GM21786 (cell line): ENCODE measurements around the gene PI4KA.
"Not testable (repeated sequence)": the region's sequence is repeated elsewhere in the genome, so short reads cannot be mapped to it uniquely, and the experiment has no call there.

ENCODE experiments used
- ATAC-seq: cut with Tn5 transposase; IDR thresholded peaks from one replicate; pipeline ENCODE4 v1.9.1; 2021; ENCODE audit not compliant: unreplicated experiment

Gene PI4KA

GRCh38 chr22:20671409-20672081 is 187.1 kb downstream of the PI4KA start:
- ATAC-seq = no peak

DNA sequence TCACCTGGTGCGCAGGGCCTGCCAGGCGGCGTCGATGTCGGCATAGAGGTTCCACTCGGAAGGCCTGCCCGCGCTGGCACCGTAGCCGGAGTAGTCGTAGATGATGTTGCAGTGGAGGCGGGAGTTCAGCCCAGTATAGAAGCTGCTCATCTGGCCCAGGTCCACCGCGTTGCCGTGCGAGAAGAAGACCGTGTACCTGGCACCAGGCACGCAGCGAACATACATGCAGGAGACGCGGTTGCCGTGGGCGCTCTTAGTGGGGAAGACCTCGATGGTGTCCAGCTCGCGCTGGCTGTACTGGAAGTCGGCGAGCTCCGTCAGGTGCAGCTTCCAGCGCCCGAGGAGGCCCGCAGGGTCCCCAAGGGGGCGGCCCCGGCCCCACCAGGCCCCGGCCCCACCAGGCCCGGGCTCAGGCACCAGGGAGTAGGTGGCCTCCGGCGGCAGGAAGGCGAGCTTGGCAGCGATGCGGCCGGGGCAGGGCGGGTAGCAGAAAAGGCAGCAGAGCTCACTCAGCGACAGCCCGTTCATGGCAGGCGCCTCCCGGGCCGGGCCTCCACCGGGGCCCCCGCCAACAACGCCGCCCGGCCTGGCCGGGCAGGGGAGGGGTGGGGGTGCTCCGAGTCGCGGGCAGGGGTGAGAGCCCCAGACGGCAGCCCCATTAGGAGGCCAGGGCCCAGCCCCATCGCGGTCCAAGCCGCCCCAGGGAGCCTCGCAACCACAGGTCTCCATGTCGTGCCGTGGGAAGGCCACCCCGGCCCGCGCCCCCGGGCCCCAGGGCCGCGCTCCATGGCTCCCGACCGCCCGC is 188.0 kb downstream of the PI4KA start:
- not testable (repeated sequence) for ATAC-seq

DNA sequence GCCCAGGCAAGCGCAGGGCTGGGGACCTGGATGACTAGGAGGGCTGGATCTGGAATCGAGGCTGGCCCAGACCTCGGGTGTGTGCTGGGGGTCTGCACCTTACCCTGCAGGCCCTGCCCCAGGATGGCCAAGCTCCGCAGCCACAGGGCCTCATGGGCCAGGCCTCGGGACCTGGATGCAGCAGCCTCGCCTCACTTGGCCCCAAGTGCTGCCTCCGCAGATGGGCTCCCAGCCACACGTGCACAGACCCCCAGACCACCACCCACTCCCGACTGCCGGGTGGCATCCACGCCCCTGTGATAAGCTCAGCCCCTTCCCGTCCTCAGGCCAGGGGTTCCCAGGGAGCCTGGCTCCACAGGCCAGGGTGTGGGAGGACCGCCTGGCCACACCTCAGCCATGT is 188.7 kb downstream of the PI4KA start:
- not testable (repeated sequence) for ATAC-seq

GRCh38 chr22:20669471-20669870 is 189.1 kb downstream of the PI4KA start:
- ATAC-seq = not testable (repeated sequence)

GRCh38 chr22:20668769-20669168 is 189.8 kb downstream of the PI4KA start:
- not testable (repeated sequence) for ATAC-seq

GRCh38 chr22:20668226-20668625 is 190.4 kb downstream of the PI4KA start:
- not testable (repeated sequence) for ATAC-seq

DNA sequence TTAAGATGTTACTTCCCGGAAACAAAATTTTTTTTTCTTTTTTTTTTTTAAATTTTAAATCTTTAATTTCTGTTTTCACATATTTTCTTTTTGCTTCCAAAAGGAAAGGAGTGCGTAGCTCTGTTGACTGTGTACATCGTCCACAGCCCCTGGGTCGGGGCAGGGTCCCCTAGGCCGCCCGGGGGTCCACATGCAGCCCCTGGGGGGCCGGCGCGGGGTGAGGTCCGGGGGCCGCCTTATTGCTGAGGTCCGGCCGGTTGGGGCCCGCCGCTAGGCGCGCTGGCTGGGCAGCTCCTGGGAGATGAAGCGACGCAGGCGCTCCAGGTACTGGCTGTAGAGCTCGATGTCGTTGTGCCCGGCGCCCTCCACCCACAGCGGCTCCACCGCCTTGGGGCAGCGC is 191.1 kb downstream of the PI4KA start:
- not testable (repeated sequence) for ATAC-seq

GRCh38 chr22:20666560-20666959 is 192.1 kb downstream of the PI4KA start:
- ATAC-seq = no peak

DNA sequence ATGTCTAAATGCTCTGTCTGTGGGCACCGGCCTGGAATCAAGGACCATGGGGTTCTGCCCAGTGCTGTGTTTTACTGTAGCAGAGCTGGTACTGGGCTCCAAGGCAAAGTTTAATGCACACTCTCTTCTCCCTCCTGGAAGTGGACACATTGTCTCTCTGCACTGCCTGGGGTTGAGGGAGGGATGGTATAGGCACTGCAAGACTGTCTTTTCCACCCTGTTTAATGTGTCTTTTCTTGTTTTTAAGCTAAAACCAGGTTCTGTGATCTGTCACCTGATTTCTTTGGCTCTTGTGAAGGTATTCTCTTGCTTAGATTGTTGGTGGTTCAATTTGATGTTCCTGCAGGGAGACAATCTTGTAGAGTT is 194.0 kb downstream of the PI4KA start:
- no peak for ATAC-seq

- ATAC-seq = no peak
Observed at GRCh38 chr22:20663941-20664593, 194.5 kb downstream of the PI4KA start.

DNA sequence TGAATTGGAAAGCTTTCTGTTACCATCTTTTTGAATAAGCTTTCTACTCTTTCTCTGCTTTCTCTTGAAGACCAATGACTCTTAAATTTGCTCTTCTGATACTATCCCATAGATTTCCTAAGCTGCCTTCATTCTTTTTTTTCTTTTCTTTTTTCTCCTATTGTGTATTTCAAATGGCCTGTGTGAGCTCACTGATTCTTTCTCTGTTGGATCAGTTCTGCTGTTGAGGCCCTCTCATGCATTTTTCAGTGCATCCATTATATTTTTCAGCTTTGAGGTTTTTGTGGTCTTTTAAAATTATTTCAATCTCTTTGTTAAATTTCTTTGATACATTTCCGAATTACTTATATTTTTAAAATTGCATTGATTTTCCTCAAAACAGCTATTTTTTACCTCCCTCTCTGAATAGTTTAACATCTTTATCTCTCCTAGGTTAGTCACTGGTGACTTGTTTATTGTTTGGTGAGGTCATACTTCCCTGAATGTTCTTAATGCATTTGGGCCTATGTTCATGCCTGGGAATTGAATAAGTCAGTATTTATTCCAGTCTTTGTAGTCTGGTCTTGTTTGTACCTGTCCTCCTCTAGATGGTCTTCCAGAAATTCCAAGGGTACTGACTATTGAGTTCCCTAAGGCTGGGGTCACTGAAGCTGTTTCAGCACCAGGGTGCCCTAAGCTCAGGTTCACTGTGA is 195.3 kb downstream of the PI4KA start:
- ATAC-seq = no peak

DNA sequence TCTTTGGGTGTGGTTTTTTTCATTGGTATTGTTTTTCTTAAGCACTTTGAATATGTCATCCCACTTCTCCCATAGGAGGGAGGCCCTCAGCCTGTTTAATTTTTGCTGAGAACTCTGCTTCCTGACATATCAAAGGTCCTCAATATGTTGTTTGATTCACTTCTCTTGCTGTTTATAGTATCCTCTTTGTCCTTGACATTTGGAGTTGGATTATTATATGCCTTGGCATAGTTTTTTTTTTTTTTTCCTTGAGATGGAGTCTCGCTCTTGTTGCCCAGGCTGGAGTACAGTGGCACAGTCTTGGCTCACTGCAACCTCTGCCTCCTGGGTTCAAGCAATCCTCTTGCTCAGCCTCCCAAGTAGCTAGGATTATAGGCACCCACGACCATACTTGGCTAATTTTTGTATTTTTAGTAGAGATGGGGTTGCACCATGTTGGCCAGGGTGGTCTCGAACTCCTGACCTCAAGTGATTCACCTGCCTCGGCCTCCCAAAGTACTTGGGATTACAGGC is 196.0 kb downstream of the PI4KA start:
- ATAC-seq = not testable (repeated sequence)

DNA sequence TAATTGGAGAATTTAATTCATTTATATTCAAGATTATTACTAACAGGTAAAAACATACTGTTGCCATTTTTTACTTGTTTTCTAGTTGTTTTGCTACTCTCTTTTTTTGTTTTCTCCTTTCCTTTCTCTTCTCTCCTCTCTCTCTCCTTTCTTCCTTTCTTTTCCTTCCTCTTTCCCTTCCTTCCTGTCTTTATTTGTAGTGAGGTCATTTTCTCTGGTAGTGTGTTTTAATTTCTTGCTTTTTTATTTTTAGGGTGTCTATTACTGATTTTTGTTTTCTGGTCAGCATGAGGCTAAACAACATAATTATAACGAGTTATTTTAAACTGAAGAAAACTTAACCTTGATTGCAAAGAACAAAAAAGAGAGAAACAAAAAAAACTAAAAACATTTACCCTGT is 197.1 kb downstream of the PI4KA start:
- no peak for ATAC-seq

DNA sequence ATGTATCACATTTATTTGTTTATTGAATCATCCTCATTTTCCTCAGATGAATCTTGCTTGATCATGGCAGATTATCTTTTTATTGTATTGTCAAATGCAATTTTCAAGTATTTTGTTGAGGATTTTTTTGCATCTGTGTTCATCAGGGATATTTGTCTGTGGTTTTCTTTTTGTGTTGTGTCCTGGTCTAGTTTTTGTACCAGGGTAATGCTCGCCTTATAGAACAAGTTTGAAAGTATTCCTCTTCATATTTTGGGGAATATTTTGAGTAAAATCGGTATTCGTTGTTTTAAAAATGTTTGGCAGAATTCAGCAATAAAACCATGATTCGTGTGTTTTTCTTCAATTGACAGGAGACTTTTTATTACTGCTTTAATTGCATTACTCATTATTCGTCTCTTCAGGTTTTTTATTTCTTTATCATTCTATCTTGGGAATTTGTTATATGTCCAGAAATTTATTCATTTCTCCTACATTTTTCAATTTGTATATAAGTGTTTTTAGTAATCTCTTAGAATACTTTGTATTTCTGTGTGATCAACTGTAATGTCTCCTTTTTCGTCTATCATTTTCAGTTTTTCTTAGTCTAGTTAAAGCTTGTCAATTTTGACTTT is 198.1 kb downstream of the PI4KA start:
- ATAC-seq = no peak

DNA sequence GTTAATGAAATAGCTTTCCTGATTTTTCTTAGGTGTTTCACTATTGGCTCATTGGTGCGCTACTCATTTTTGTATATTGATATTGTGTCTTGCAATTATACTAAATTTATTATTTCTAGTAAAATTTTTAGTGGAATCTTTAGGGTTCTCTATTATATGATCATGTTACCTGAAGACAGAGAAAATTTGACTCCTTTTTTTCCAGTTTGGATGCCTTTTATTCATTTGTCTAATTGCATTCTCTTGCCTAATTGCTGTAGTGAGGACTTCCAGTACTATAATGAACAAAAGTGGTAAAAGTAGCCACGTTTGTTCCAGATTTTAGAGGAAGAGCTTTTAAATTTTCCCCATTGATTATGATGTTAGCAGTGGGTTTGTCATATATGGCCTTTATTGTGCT is 198.7 kb downstream of the PI4KA start:
- ATAC-seq = no peak

DNA sequence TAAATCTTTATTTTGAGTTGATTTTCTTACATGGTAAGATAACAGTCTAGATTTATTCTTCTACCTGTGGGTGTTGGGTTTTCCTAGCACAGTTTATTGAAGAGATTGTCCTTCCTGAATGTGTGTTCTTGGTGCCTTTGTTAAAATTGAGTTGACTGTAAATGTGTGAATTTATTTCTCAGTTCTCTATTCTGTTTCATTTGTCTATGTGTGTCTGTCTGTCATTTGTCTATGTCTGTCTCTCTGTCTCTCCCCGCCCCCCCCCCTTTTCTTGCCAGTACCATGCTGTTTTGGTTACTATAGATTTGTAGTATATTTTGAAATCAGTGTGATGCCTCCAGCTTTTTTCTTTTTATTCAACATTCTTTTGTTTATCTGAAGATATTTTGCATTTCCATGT is 199.4 kb downstream of the PI4KA start:
- ATAC-seq = no peak

DNA sequence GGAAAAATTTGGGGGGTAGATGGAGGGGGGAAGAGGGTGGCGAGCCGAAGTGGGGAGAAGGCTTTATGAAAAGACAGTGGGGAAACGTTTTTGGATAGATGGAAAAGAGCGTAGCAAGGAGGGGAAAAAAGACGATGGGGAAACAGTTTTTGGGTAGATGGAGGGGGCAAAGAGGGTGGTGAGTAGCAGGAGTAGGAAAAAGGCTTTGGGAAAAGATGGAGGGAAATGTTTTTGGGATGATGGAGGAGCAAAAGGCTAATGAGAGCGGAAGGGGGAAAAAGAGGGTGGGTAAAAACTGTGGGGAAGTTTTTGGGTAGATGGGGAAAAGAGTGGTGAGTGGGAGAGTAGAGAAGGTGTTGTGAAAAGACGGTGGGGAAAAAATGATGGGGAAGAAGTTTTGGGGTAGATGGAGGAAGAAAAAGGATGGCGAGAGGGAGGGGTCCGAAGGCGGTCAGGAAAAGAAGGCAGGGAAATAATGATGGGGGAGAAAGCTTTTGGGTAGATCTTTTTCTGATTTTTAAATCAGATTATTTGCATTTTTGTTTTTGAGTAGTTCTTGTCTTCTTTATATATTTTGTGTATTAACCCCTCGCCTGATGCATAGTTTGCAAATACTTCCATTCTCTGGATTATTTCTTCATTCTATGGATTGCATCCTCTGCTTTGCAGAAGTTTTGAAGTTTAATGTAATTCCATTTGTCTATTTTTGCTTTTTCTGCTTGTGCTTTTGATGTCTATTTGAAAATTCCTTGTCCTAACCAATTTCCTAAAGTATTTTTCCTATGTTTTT is 200.0 kb downstream of the PI4KA start:
- no peak for ATAC-seq

- ATAC-seq = no peak
Observed at GRCh38 chr22:20657963-20658362, 200.6 kb downstream of the PI4KA start.
